AG04449 (cell line): ENCODE data around the gene PLEKHM2.

ENCODE experiments used
- CTCF ChIA-PET: fragments of 350-600 bp; formaldehyde crosslinking; extraction: SDS; loops from one replicate; lab custom pipeline; 2021; ENCODE audit warnings: antibody characterized with exemption; lab: Yijun Ruan, JAX
- POLR2A ChIA-PET: fragments of 400-600, 350-600 bp; formaldehyde crosslinking; extraction: SDS; loops from one replicate; lab custom pipeline; 2020; ENCODE audit warnings: antibody characterized with exemption, inconsistent platforms; lab: Yijun Ruan, JAX
- DNase-seq: peaks from one replicate; pipeline ENCODE4 v3.0.0-alpha.2; 2010; ENCODE audit warnings: low read depth, low spot score
- H3K4me3 ChIP-seq: 2 replicates; pipeline ENCODE4 v1.5.1; 2011; ENCODE audit warnings: low read depth, mild to moderate bottlenecking, control low read depth, low read length
- TF ChIP-seq, protein P1 (sequence below): IDR thresholded peaks from one replicate; pipeline ENCODE4 v1.5.1; 2011; ENCODE audit warnings: mild to moderate bottlenecking, moderate library complexity, low read length, control low read depth, inconsistent platforms; ENCODE audit not compliant: insufficient read depth; ENCODE audit errors: missing control alignments

The PLEKHM2 gene

DNA sequence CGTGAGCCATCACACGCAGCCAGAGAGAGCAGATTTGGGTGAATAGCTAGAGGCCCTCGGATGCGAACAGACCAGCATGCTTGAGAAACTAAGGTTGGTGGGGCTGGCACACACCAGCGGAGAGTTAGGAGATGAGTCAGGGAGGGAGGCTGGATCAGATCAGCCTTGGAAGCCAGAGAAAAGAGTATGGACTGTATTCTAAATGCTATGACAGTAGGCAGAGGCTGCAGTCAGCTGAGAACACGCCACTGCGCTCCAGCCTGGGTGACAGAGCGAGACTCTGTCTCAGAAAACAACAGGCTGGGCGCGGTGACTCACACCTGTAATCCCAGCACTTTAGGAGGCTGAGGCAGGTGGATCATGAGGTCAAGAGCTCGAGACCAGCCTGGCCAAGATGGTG, 4.0 kb upstream of the PLEKHM2 start:
- CTCF ChIA-PET, result interaction anchor here (0.7 to 1.3 kb wide), 3 partner anchors 9 to 362 kb away, joined by 3 to 4 read pairs (median 3); no protein-coding TSS in a partner anchor
- DNase-seq, result no peak
- POLR2A ChIA-PET, result interaction anchor here (0.6 to 0.9 kb wide), 2 partner anchors 10 to 17 kb away, joined by 3 read pairs; no protein-coding TSS in a partner anchor
- H3K4me3 ChIP-seq, result no peak overlapping the region
- TF ChIP-seq, protein P1, sequence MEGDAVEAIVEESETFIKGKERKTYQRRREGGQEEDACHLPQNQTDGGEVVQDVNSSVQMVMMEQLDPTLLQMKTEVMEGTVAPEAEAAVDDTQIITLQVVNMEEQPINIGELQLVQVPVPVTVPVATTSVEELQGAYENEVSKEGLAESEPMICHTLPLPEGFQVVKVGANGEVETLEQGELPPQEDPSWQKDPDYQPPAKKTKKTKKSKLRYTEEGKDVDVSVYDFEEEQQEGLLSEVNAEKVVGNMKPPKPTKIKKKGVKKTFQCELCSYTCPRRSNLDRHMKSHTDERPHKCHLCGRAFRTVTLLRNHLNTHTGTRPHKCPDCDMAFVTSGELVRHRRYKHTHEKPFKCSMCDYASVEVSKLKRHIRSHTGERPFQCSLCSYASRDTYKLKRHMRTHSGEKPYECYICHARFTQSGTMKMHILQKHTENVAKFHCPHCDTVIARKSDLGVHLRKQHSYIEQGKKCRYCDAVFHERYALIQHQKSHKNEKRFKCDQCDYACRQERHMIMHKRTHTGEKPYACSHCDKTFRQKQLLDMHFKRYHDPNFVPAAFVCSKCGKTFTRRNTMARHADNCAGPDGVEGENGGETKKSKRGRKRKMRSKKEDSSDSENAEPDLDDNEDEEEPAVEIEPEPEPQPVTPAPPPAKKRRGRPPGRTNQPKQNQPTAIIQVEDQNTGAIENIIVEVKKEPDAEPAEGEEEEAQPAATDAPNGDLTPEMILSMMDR, result no peak

DNA sequence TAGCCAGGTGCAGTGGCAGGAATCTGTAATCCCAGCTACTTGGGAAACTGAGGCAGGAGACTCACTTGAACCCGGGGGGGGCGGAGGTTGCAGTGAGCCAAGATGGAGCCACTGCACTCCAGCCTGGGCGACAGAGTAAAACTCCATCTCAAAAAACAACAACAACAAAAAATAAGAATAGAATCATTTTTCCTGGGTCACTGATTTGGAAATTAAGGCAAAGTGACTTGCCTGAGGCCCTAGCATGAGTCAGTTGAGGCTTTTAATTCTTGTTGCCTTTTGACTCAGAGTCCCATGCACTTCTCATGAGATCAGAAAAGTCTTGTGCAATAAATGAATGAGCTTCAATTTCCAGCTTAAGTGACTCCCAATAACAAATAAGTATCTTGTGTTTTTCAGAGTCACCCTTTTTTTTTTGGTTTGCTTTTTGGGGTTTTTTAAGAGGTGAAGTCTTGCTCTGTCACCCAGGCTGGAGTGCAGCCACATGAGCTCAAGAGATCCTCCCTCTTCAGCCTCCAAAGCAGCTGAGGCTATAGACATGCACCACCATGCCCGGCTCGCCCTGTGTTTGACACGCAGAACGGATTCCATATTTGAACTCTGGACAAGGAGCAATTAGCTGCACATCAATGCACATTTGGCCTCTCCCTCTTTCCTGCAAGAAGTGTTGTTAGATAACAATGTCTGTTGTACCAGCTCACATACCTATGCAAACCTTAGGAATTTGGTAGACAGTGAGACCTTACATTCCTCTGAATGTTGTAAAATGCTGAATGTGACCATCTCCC, 3.4 kb upstream of the PLEKHM2 start:
- TF ChIP-seq, protein P1, result no peak
- ChIA-PET POLR2A (interaction anchor here (0.6 kb wide), 1 partner anchor 16 kb away, joined by 3 read pairs; no protein-coding TSS in a partner anchor), CTCF (interaction anchor here (0.7 to 0.9 kb wide), 2 partner anchors 8 to 362 kb away, joined by 3 to 4 read pairs; no protein-coding TSS in a partner anchor)
- H3K4me3 ChIP-seq, result no peak overlapping the region
- DNase-seq, result peak; percentile 87

DNA sequence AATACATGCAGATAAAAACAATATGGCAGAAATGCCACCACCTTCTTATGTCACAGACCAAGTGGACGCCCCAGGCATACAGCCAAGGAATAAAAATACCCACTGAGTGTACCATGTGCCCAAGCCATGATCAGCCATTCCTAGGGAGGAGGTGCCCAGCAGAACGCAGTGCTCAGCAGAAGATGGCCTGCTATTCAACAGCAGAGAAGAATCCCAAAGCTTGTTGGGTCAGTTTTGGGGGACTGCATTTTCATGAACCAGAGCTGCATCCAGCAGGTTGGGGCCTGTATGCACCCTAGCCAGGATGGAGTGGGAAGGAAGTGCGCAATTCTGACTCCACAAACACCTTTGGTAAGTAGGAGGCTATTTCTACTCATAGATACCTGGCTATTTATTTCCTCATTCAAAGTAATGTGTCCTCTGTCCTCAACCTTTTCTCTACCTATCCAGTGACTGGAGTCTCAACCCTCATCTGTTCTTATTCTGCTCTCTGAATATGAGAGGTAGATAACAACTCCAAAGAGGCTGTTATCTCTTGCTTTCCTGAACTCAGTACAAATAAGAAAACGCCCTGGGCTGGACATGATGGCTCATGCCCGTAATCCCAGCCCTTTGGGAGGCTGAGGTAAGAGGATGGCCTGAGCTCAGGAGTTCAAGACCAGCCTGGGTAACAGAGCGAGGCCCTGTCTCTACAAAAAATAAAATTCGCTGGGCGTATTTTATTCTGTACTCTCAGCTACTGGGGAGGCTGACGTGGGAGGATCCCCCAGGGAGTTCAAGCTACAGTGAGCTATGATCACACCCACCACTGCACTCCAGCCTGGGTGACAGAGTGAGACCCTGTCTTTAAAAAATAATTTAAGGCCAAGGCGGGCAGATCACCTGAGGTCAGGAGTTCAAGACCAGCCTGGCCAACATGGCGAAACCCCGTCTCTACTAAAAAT, 2.5 kb upstream of the PLEKHM2 start:
- H3K4me3 ChIP-seq, result no peak overlapping the region
- TF ChIP-seq, protein P1, result no peak
- no peak for DNase-seq
- ChIA-PET CTCF (no interaction called here), POLR2A (no interaction called here)

DNA sequence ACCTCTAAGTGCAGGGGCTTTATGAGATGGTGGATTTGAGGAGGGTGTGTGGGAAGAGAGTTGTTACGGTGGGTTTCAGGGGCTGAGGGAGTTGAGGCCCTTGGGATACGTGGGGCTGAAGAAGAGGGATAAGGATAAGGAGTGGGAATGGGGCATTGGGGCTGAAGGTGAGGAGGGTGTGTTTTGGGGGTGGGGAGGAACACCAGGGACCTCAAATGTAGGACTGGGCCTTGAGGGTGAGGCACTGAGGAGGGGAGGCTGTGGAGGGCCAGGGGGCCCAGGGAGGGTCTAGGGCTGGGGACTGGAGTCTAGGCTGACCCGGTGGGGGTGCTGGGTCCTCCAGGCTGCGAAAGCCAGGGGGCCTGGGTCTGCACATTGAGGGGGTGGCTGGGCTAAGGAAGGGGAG, 1.2 kb upstream of the PLEKHM2 start:
- POLR2A ChIA-PET, result no interaction called here
- H3K4me3 ChIP-seq, result no peak overlapping the region; the same call in 1 of the 2 replicates
- CTCF ChIA-PET, result no interaction called here
- no peak for DNase-seq
- TF ChIP-seq, protein P1, result no peak

DNA sequence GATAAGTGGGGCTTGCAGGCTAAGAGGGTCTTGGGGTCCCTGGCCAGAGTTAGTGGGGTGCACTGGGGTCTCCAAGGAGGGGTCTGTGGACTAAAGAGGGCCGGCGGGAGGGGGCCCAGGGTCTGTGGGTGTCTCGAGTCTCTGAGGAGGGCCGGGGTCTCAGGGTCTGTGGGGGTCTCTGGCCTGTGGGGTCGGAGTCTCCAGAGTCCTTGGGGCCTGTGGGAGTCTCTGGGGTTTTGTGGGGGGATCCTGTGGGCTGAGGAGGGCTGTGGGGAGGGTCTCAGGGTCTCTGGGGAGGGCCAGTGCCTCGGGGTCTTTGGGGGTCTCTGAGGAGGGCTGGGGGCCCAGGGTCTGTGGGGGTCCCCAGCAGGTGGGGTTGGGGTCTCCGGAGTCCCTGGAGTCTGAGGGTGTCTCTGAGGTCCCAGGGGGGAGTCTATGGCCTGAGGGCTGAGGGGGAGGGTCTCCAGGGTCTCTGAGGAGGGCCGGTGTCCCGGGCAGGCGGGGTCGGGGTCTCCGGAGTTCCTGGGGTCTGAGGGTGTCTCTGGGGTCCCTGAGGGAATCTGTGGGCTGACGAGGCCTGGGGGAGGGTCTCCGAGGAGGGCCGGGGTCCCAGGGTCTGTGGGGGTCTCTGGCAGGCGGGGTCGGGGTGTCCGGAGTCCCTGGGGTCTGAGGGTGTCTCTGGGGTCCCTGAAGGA, 628 bp upstream of the PLEKHM2 start:
- ChIA-PET POLR2A (no interaction called here), CTCF (no interaction called here)
- H3K4me3 ChIP-seq, result peak overlapping the region; percentile 74
- no peak for DNase-seq
- TF ChIP-seq, protein P1, result no peak
